ENCODE measurements around the gene LPIN1. TPM values are rescaled to one million over a fixed set of nuclear protein-coding genes. Genes with fewer than 3 reads are reported as not detected.
A peak's percentile ranks its signal among the peaks of the same experiment; 100 is the strongest.

The LPIN1 gene
- total and polyA plus RNA-seq, 2 of the 13 experiments (the other 11 are each of a cell fraction or from before 2014, with no cell fraction given): 9.7 to 19.4 TPM

GRCh38 chr2:11829324-11829946 lies 83.0 kb downstream of the LPIN1 start:
- no peak overlapping the region for H2AFZ ChIP-seq (ENCODE audit: low read length)
- peak overlapping the region; percentile 55 to 77 (median 70) for H3K4me3 ChIP-seq (replicated peaks in 1 of 3; ENCODE audit: insufficient read depth in 1 of 3, low read depth in 2 of 3, low read length in 3 of 3)
- TF ChIP-seq NCOA2 (CRISPR knock-in tag; IDR thresholded peaks at IDR 0.05) (peak; percentile 34; the same call in 1 of the 2 replicates), ZNF619 (CRISPR knock-in tag; IDR thresholded peaks at IDR 0.05) (peak; percentile 60; the same call in 1 of the 2 replicates), MXD3 (CRISPR knock-in tag; IDR thresholded peaks at IDR 0.05) (no peak), ZNF674 (CRISPR knock-in tag; IDR thresholded peaks at IDR 0.05; ENCODE audit: low read depth) (peak; percentile 28; the same call in 1 of the 2 replicates), ZNF317 (CRISPR knock-in tag; IDR thresholded peaks at IDR 0.05) (no peak; the same call in 1 of the 2 replicates), HOMEZ (CRISPR knock-in tag; IDR thresholded peaks at IDR 0.05; ENCODE audit: low read depth) (peak; percentile 30; the same call in 1 of the 2 replicates), GFI1 (CRISPR knock-in tag; IDR thresholded peaks at IDR 0.05; ENCODE audit: borderline replicate concordance) (0 out of 2 replicates have a peak, but pooled peaks have one; percentile 41), HOXA5 (CRISPR knock-in tag; IDR thresholded peaks at IDR 0.05) (0 out of 2 replicates have a peak, but pooled peaks have one; percentile 39), DMAP1 (CRISPR knock-in tag; IDR thresholded peaks at IDR 0.05) (no peak), ZNF337 (CRISPR knock-in tag; IDR thresholded peaks at IDR 0.05; ENCODE audit: borderline replicate concordance, low read depth) (0 out of 2 replicates have a peak, but pooled peaks have one; percentile 8), RAD21 (CRISPR knock-in tag; IDR thresholded peaks at IDR 0.05) (peak; percentile 79), MIXL1 (CRISPR knock-in tag; IDR thresholded peaks at IDR 0.05) (no peak), FOXK1 (CRISPR knock-in tag; IDR thresholded peaks at IDR 0.05; ENCODE audit: borderline replicate concordance, low read depth) (peak; percentile 52; the same call in 1 of the 2 replicates), ARID5B (CRISPR knock-in tag; IDR thresholded peaks at IDR 0.05) (peak; percentile 54), STAG1 (CRISPR knock-in tag; IDR thresholded peaks at IDR 0.05) (peak; percentile 85), ZNF431 (CRISPR knock-in tag; IDR thresholded peaks at IDR 0.05; ENCODE audit: borderline replicate concordance, low read depth) (no peak)

More at GRCh38 chr2:11829324-11829946, 83.0 kb downstream of the LPIN1 start:
- Histone ChIP-seq H3K36me3 (replicated peaks in 1 of 2; ENCODE audit: control insufficient read depth in 1 of 2, insufficient read depth in 2 of 2, low read length in 2 of 2) (peaks cover 0 to 15% of the 10 kb centered on the region in 2 experiments; a peak in 3 of 5 replicates), H3K4me2 (ENCODE audit: low read depth, low read length) (peak overlapping the region; percentile 100), H3K9me3 (ENCODE audit: low read length) (peaks cover 2% of the 10 kb centered on the region; the same call in 1 of the 2 replicates), H3K9ac (ENCODE audit: insufficient read depth, low read depth, low read length) (peak overlapping the region; percentile 70), H4K20me1 (ENCODE audit: insufficient read depth, low read length) (no peaks in the 10 kb centered on the region), H3K27me3 (ENCODE audit: control insufficient read depth in 1 of 2, insufficient read depth in 2 of 2, low read length in 2 of 2) (no peaks in the 10 kb centered on the region; a peak in 1 of 5 replicates), H3K4me1 (ENCODE audit: insufficient read depth, low read length) (peaks cover 57% of the 10 kb centered on the region), H3K79me2 (ENCODE audit: insufficient read depth, low read length) (no peaks in the 10 kb centered on the region), H3K27ac (ENCODE audit: extremely low read length, insufficient read depth, low read length) (peak overlapping the region; percentile 80)
- POLR2A ChIA-PET: interaction anchor here (1.0 to 3.7 kb wide), 6 partner anchors 10 to 90 kb away, joined by 3 to 31 read pairs (median 4); no protein-coding TSS in a partner anchor
- peak; percentile 63 for FAIRE-seq
- CTCF ChIA-PET (ENCODE audit: low intra/inter-chr PET ratio, low total read pairs): interaction anchor here (0.8 to 1.9 kb wide), 3 partner anchors 35 to 1177 kb away, joined by 3 to 13 read pairs (median 5); no protein-coding TSS in a partner anchor
- intact Hi-C loops (cut with micrococcal nuclease; ENCODE audit: unreplicated experiment) (loop anchor here (1.0 to 2.0 kb wide), 4 partner anchors 122 to 1178 kb away; partner anchors contain the start of gene TRIB2), in situ Hi-C loops (cut with HindIII; ENCODE audit: extremely low pct_ligation_motif_present, low pct_unique_long_range_greater_than_20kb) (no loop called here)
- peak; percentile 78 for ATAC-seq
- 2% methylated on average over 11 of the region's 11 CpGs for WGBS (ENCODE audit: low lambda C conversion rate)
- BruUV-seq (replicated peaks): no TSS peak
- peak; percentile 85 for DNase-seq (ENCODE audit: low spot score)
